NCI-H1436 treated with DMSO at 0.1 percent for 48 hours (cell line): ENCODE data around the gene CDK6.
"Not testable (repeated sequence)": the region's sequence is repeated elsewhere in the genome, so short reads cannot be mapped to it uniquely, and the experiment has no call there.

Experiments
- DNase-seq: peaks from one replicate; lab custom pipeline; 2025; lab: John Stamatoyannopoulos, UW

CDK6 gene

DNA sequence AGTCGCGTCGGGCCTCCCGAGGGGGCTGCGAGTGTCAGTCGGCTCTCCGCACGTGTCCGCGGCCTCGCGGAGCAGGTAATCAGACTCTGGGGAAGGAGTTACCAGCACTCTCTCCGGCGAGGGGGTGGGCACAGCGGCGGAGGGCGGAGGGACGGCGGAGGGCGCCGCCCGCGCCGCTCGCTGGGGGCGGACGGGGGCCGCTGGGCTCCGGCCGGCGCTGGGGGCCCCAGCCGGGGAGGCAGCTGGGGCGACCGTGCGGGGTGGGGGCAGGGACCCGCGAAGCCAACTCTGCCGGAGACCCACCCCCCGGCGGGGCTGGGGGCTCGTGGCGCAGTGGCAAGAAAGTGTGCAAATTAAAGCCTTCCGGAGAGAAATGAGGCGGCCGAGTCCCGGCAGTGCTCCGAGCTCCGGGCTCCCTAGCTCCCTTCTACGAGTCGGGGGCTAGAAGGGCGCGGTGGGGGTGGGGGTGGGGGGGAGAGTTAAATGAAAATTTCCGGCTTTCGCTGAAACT lies at the start of gene CDK6:
Gene CDK6 (minus strand): TSS at position 85 of the 511 bp plus-strand sequence. CDS start 3,250 bp downstream, outside the sequence.
- no peak for DNase-seq

DNA sequence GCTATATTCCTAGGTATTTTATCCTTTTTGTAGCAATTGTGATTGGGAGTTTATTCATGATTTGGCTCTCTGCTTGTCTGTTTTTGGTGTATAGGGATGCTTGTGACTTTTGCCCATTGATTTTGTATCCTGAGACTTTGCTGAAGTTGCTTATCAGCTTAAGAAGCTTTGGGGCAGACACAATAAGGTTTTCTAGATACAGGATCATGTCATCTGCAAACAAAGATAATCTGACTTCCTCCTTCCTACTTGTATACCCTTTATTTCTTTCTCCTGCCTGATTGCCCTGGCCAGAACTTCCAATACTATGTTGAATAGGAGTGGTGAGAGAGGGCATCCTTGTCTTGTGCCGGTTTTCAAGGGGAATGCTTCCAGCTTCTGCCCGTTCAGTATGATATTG lies 49.7 kb upstream of the CDK6 start:
- DNase-seq: not testable (repeated sequence)

DNA sequence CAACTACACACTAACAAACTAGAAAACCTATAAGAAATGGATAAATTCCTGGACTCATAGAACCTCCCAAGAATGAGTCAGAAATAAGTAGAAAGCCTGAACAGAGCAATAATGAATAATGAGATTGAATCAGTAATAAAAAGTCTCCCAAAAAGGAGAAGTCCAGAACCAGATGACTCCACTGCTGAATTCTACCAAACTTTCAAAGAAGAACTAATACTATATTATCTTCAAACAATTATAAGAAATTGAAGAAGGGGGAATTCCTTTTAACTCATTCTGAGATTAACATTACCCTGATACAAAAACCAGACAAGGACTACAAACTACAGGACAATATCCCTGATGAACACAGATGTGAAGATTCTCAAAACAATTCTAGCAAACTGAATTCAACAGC lies 47.8 kb upstream of the CDK6 start:
- DNase-seq: no peak

DNA sequence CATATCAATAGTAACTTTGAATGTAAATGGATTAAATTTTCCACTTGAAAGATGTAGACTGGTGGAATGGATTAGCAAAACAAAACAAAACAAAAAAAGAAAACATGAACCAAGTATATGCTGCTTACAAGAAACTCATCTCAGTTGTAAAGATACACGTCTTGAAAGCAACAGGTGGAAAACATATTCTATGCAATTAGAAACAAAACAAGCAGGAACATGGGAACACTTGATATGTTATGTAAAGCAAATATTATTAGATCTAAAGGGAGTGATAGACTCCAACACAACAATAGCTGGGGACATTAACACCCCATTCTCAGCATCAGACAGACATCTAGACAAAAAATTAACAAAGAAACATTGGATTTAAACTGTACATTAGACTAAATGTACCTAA lies 46.4 kb upstream of the CDK6 start:
- no peak for DNase-seq

DNA sequence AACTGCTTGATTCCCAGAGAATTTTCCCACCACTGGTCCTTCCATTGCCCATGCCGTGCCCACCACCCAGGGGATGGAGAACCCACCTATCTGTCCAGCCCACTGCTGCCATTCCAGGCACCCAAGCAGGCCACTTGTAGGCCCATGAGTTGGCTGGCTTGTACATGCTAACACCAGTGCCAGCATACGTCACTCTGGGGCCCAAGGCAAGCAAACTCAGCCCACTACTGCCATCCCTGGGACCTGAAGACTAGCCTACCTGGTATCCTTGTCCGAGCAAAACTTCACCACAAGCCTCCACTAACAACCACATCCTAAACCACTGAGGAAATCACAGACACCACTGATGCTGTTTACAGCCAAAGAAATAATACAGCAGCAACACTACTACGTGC lies 44.7 kb upstream of the CDK6 start:
- DNase-seq: no peak

DNA sequence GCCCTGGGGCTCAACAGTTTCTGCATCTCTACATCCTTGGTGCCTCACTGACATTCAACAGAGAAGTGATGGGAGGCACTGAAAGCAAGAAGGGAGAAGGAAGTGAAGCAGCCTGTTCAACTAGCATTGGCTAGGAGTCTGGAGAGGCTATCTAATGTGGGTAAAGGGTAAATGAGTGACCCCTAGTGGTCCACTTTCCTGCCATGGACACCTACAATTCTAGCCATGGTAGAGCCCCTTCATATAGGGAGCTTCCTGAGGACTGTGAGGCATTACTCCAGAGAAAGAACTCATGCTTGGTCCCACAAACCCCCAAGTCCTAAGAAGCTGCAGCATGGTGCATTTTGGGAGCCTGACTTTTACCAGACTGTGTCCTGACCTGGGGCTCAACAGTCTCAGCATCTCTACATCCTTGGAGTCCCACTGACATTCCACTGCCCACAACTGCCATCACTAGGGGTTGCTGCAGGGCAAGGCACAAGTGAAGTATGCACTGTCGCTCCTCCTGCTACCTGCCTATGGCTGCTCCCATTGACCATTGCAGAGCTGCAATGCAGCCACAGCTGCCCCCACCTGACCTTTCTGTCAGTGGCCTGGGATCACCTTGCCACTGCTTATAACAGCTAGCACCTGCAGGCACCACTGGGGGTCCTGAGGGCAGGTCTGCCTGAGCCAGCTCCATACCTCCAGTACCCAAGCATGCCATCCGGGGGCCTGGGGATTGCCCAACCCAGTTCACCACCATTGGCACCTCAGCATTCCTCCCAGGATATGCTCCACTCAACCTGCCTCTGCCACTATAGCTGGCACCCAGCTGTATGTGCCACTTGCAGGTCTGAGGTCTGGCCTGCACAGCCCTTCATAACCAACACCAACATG lies 44.1 kb upstream of the CDK6 start:
- DNase-seq: no peak

DNA sequence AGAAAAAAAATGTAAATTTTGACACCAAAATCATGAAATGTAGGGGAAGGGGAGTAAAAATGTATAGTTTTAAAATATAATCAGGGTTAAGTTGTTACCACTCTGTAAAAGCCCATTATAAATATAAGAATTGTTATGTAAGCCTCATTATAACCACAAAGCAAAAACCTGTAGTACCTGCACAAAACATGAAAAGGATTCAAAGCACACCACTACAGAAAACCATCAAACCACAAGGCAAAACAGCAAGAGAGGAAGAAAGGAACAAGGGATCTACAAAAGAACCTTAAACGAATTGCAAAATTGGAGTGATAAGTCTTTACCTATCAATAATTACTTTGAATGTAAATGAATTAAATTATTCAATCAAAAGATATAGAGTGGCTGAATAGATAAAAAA lies 41.0 kb upstream of the CDK6 start:
- no peak for DNase-seq

GRCh38 chr7:92876836-92877235 lies 40.5 kb upstream of the CDK6 start:
- no peak for DNase-seq

- no peak for DNase-seq
Observed at GRCh38 chr7:92875719-92876118, 39.3 kb upstream of the CDK6 start.

- DNase-seq: no peak
Observed at GRCh38 chr7:92875173-92875572, 38.8 kb upstream of the CDK6 start.

DNA sequence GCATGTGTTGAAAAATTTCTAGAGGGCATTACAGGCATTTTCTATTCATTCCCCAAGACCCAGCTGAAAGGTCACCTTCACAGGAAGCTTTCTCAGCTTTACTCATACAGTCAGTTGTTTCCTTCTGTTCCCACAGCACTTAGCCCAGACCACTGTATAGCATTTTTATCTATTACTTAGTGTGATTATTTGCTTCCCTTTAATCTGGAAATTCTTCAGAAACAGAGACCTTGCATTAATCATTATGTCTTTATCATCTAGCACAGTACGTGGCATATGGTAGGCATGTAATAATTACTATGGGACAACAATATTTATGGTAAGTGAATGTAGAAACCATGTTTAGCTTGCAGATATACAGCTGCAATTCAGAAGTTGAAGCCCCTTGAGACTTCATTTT lies 38.2 kb upstream of the CDK6 start:
- no peak for DNase-seq

DNA sequence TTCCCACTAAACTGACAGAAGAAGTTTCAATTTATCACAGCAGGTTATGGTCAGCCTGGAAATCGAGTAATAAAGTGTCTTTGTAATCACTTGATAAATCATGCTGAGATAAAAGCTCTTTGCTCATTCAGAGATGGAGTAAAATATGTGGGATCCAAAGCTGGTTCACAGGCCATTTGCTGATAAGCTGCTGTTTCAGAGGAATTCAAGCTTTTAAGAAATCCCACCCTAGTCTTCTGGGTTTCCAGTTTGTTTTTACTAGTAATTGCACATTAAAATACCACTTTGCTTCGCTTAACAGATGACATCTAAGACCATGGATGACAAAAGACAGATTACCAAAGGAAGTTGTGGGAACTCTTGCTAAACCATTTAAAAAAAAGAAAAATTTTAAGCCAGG lies 37.4 kb upstream of the CDK6 start:
- no peak for DNase-seq

DNA sequence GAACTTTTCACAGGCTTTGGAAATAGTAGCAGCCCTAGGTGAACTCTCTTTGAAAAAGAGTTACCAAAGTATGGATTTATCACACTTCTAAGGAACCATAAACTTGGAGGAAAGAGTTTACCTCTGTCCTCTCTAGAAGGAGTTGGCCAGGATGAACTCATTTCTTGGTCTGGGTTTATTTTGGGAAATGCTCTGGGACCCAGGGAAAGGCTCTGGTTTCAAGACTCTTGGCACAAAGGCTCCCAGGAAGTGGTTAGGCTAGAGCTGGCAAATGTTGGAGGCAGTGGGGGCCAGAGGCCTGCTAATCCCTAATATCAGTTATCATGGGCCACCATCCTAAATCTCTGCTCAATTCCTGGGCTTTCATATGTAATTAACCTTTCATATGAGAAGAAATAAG lies 36.3 kb upstream of the CDK6 start:
- no peak for DNase-seq

GRCh38 chr7:92868683-92869293 lies 32.4 kb upstream of the CDK6 start:
- DNase-seq: no peak

- not testable (repeated sequence) for DNase-seq
Observed at GRCh38 chr7:92864169-92864568, 27.8 kb upstream of the CDK6 start.

DNA sequence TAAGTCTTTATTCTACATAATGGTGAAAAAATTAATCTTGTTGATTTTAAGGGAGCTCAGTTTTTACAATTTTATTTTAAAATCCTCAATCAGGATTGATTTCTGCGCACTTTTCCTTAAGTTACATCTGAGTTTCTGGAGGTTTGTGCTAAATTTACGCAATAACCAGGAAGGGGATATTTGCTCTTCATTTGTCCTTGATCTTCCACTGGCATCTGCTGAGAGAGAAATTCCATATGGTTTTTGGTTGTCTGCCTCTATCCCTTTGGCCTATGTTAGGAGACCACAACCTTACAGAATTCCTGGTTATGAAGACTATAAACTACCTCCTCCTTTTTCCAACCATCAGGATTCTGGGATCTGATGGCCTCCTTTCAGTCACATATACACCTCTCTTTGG lies 20.1 kb upstream of the CDK6 start:
- no peak for DNase-seq

GRCh38 chr7:92854501-92855238 lies 18.3 kb upstream of the CDK6 start:
- DNase-seq: no peak

- no peak for DNase-seq
Observed at GRCh38 chr7:92851732-92852131, 15.4 kb upstream of the CDK6 start.

DNA sequence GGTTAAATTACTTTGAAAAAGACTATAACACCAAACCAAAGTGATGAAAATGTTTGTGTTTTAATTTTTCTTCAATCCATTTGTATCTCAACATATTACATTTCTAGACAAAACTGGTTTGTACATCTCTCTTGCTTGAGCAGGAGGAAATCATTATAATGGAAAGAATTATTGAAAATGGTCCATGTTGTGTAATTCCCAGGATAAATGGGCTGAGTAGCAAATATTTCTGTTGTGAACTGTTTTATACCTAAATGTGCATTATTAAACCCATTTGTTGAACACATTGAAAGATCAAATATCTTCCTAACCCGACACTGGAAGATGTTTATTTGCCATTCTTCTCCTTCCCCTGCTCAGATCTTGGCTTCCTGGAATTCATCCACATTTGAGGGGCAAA lies 14.1 kb upstream of the CDK6 start:
- no peak for DNase-seq

- DNase-seq: no peak
Observed at GRCh38 chr7:92849322-92849721, 12.9 kb upstream of the CDK6 start.

- DNase-seq: no peak
Observed at GRCh38 chr7:92848851-92849250, 12.5 kb upstream of the CDK6 start.

- DNase-seq: no peak
Observed at GRCh38 chr7:92848441-92848840, 12.1 kb upstream of the CDK6 start.

DNA sequence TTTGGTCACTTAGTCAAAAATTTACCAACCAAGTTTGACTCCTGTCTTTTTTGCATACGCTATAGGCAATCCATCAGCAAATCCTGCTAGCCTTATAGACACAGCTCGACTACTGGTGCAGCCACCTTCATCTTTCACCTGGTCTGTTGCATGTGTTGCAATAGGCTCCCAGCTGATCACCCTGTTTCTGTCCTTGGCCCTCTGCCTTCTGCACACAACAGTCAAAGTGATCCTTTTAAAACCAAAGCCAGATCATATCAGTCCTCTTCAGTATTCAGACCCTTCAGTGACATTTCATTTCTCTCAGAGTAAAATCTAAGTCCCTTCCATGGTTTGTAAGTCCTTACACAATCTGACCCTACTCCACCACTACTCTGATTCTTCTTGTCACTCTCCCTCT lies 10.9 kb upstream of the CDK6 start:
- no peak for DNase-seq
